ACC112 (cell line): ENCODE measurements around the gene CBARP.

Source experiments
- H2AFZ ChIP-seq: fragments of 200-600 bp; sonication (generic); one replicate; pipeline ENCODE4 v1.6.0; 2017; ENCODE audit warnings: antibody characterized with exemption, low read length; ENCODE audit not compliant: unreplicated experiment
- H3K27ac ChIP-seq: fragments of 200-600 bp; sonication (generic); 2 replicates; pipeline ENCODE4 v1.5.1; 2014; ENCODE audit warnings: low read depth, mild to moderate bottlenecking, antibody characterized with exemption, low read length, moderate library complexity
- H3K27me3 ChIP-seq: fragments of 200-600 bp; sonication (generic); 2 replicates; pipeline ENCODE4 v1.6.1; 2014; ENCODE audit warnings: mild to moderate bottlenecking, antibody characterized with exemption, low read length, moderate library complexity, mixed read lengths; ENCODE audit not compliant: insufficient read depth
- H3K36me3 ChIP-seq: fragments of 200-600 bp; sonication (generic); 2 replicates; pipeline ENCODE4 v1.6.1; 2016; ENCODE audit warnings: mild to moderate bottlenecking, antibody characterized with exemption, low read length, moderate library complexity, mixed read lengths; ENCODE audit not compliant: insufficient read depth
- H3K4me1 ChIP-seq: fragments of 200-600 bp; sonication (generic); one replicate; pipeline ENCODE4 v1.6.1; 2016; ENCODE audit warnings: low read length, mixed read lengths; ENCODE audit not compliant: insufficient read depth, unreplicated experiment, control insufficient read depth
- H3K4me3 ChIP-seq: fragments of 200-600 bp; sonication (generic); 2 replicates; pipeline ENCODE4 v1.5.1; 2014; ENCODE audit warnings: mild to moderate bottlenecking, low read depth, low read length
- H3K79me2 ChIP-seq: fragments of 200-600 bp; sonication (generic); one replicate; pipeline ENCODE4 v1.6.0; 2016; ENCODE audit warnings: low read length; ENCODE audit not compliant: control insufficient read depth, unreplicated experiment, insufficient read depth

Gene CBARP

DNA sequence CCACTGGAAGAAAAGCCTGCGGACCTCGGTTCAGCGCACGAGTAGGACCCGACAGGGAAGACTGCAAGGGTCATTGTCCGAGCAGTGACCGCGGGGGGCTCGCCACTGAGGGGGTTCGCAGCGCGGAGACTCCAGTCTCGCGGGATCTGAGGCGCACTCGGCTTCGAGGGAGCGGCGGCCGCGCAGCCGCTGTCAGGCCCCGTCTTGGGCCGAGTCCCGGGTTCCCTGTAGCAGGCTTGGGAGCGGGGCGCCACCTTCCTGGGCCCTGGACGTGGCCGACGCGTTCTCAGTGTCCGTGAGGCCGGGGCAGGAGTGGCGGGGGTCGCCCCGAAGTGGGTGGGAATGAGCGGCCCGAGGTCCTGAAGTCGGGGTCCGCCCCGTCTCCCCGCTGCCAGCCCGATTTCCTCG, 37.1 kb upstream of the CBARP start:
- Histone ChIP-seq H3K27ac (peak overlapping the region; percentile 93), H3K79me2 (peaks cover 57% of the 10 kb centered on the region), H3K4me3 (peak overlapping the region; percentile 89), H3K4me1 (peaks cover 31% of the 10 kb centered on the region), H2AFZ (no peak overlapping the region), H3K27me3 (no peaks in the 10 kb centered on the region), H3K36me3 (peaks cover 29% of the 10 kb centered on the region; the same call in 1 of the 2 replicates)

DNA sequence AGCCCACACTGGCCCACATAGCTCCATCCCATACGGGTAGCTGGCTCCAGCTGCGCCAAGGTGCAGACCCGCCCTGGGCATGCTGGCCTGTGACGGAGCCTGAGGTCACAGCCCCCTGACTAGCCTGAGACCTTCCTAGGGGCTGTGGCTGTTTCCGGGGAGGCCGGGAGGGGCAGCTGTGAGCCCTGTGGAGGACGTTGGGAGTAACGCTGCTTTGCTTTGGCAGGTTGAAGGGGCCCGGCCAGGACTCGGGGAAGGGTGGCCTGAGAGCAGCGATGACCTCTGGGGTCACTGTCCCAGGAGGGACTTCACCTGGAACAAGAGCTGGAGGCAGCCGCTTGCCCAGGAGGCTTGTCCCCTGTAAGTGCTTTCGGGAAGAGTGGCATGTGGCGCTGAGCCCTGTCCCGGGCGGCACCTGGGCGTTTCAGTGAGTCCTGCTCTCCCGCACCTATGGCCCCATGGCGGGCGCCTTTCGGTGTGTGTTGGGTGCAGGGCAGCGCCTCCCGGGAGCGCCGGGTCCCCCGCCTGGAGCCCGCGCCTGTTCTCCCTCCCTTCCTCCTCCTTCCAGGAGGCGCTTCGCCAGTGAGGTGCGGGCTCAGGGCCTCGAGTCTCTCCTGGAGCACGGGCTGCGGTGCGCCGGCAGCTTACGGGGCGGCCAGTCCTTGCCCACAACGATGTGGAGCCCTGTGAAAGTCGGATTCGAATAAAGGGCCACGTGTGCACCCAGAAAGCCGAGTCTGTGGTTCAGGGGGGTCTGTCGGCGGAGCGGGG, 36.5 kb upstream of the CBARP start:
- H3K36me3 ChIP-seq = peaks cover 29% of the 10 kb centered on the region; the same call in 1 of the 2 replicates
- no peak overlapping the region for H2AFZ ChIP-seq
- H3K79me2 ChIP-seq = peaks cover 59% of the 10 kb centered on the region

GRCh38 chr19:1273263-1274041, 35.6 kb upstream of the CBARP start:
- Histone ChIP-seq H3K79me2 (peaks cover 59% of the 10 kb centered on the region), H2AFZ (no peak overlapping the region), H3K4me3 (no peak overlapping the region), H3K27me3 (no peaks in the 10 kb centered on the region), H3K4me1 (peaks cover 35% of the 10 kb centered on the region), H3K27ac (no peak overlapping the region), H3K36me3 (peaks cover 29% of the 10 kb centered on the region; the same call in 1 of the 2 replicates)

More for the DNA sequence above, 36.5 kb upstream of the CBARP start:
- Histone ChIP-seq H3K27ac (peak overlapping the region; percentile 93), H3K4me3 (peak overlapping the region; percentile 89), H3K27me3 (no peaks in the 10 kb centered on the region), H3K4me1 (peaks cover 31% of the 10 kb centered on the region)

- Histone ChIP-seq H3K79me2 (peaks cover 59% of the 10 kb centered on the region), H3K4me1 (peaks cover 43% of the 10 kb centered on the region), H3K4me3 (no peak overlapping the region), H2AFZ (no peak overlapping the region), H3K27ac (no peak overlapping the region), H3K36me3 (peaks cover 29% of the 10 kb centered on the region; the same call in 1 of the 2 replicates), H3K27me3 (no peaks in the 10 kb centered on the region)
Observed at GRCh38 chr19:1272423-1273262, 34.8 kb upstream of the CBARP start.

- Histone ChIP-seq H3K4me1 (peaks cover 45% of the 10 kb centered on the region), H3K79me2 (peaks cover 57% of the 10 kb centered on the region), H2AFZ (no peak overlapping the region), H3K27ac (no peak overlapping the region), H3K27me3 (no peaks in the 10 kb centered on the region), H3K4me3 (peak overlapping the region; percentile 93; the same call in 1 of the 2 replicates), H3K36me3 (peaks cover 29% of the 10 kb centered on the region; the same call in 1 of the 2 replicates)
Observed at GRCh38 chr19:1271528-1272422, 34.0 kb upstream of the CBARP start.

GRCh38 chr19:1270854-1271527, 33.2 kb upstream of the CBARP start:
- peaks cover 29% of the 10 kb centered on the region; the same call in 1 of the 2 replicates for H3K36me3 ChIP-seq
- H3K27me3 ChIP-seq = no peaks in the 10 kb centered on the region
- peaks cover 49% of the 10 kb centered on the region for H3K79me2 ChIP-seq
- peak overlapping the region; percentile 98 for H3K27ac ChIP-seq
- H3K4me3 ChIP-seq = peak overlapping the region; percentile 93
- H2AFZ ChIP-seq = no peak overlapping the region
- H3K4me1 ChIP-seq = peaks cover 45% of the 10 kb centered on the region

- Histone ChIP-seq H2AFZ (no peak overlapping the region), H3K36me3 (peaks cover 29% of the 10 kb centered on the region; the same call in 1 of the 2 replicates), H3K4me3 (peak overlapping the region; percentile 93), H3K27ac (peak overlapping the region; percentile 98), H3K79me2 (peaks cover 49% of the 10 kb centered on the region), H3K4me1 (peaks cover 48% of the 10 kb centered on the region), H3K27me3 (no peaks in the 10 kb centered on the region)
Observed at GRCh38 chr19:1270213-1270853, 32.5 kb upstream of the CBARP start.

DNA sequence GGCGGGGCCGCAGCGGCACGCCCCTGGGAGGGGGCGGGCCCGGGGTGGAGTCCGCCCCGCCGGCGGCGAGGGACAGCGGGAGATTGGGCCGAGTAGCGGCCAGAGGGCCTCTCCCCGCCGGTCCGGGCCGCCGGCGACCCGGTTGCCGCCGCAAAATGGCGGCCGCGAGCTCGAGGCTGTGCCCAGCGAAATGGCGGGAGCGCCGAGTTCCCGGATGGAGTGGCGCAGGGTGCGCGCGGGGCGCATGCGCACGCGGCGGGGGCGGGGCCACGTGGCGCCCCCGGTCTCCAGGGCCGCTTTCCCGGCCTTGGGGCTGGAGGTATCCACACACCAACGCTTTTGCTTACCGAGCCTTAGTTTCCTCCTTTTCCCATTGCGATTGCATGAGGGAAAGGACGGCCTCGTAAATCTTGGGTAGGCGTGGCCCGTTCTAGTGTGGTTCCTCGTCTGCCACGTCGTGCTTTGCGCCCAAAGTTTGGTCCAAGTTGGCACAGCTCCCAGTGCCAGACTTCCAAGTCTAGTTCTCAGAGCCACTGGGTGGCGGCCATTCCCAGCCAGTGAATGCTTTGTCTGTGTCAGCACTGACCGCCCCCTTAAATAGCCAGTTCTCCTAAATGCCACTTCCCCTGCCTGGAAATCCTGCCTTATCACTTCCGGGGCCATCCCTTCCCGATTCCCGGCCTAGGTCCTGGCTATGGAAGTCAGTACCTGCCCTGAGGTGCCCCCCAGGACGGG, 31.8 kb upstream of the CBARP start:
- Histone ChIP-seq H3K79me2 (peaks cover 49% of the 10 kb centered on the region), H3K36me3 (peaks cover 29% of the 10 kb centered on the region; the same call in 1 of the 2 replicates), H3K4me1 (peaks cover 51% of the 10 kb centered on the region), H3K4me3 (peak overlapping the region; percentile 93), H2AFZ (no peak overlapping the region), H3K27me3 (no peaks in the 10 kb centered on the region), H3K27ac (peak overlapping the region; percentile 98)
